ENCODE data around the gene PROK1.

The PROK1 gene

DNA sequence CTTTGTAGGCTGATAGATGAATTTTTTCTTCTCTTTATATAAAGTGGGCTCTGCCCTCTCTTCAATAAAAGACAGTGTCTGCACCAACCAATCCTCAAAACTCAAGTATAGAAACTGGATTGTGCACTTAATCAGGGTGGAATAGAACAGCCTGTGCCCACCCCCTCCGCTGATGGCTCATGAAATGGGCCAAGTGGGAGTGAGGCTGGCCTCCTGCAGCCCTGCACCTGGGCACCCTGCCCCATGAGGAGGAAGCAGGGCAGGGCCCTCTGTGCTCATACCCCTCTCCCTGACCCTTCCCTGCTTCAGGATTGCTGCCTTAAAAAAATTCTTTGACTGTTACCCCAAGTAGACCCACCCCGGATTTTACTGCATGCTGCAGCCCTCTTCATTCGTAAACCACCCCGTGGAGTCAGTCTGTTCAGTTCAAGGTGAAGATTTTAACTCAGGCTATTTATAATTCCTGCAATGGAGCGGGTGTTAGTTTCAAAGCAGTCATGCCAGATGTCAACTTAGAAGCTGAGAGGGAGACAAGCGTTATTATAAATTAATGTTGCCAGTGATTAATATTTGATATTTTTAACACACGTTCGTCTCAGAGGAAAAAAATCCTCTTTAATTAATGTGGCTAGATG, 15.8 kb downstream of the PROK1 start:
- DNase-seq = no peak

DNA sequence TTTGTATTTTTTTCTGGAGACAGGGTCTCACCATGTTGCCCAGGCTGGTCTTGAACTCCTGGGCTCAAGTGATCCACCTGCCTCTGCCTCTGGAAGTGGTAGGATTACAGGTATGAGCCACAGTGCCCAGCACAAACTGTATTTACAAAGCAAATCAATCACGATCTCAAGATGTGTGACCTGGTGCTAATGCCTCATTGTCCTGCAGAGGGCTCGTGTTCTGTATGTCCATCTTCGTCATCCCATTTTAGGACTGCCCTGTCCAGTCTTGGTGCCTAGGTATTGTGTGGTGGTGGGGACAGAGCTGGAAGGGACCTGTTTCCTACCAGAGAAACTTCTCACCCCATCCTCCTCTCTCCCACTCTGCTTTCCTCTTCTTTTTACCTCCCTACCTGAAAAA, 20.2 kb downstream of the PROK1 start:
- no peak for DNase-seq

GRCh38 chr1:110472546-110472945, 21.6 kb downstream of the PROK1 start:
- no peak for DNase-seq

DNA sequence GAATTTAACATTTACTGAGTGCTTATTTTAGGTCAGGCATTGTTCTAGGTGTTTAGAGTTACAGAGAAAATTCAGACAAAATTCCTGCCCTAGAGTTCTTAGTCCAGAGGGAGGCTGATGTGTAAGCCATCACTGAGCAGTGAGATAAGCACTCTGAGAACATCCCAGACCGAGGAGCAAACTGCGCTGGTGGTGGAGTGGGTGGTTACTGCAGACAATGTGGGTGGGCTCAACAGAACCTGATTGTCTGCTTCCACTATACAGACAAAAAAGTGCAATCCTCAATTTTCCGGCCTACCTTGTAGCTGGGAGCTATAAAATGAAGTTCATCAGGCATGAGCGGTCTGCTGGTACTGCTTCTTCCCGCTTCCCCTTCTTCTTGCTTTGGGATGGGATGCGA, 23.5 kb downstream of the PROK1 start:
- no peak for DNase-seq

DNA sequence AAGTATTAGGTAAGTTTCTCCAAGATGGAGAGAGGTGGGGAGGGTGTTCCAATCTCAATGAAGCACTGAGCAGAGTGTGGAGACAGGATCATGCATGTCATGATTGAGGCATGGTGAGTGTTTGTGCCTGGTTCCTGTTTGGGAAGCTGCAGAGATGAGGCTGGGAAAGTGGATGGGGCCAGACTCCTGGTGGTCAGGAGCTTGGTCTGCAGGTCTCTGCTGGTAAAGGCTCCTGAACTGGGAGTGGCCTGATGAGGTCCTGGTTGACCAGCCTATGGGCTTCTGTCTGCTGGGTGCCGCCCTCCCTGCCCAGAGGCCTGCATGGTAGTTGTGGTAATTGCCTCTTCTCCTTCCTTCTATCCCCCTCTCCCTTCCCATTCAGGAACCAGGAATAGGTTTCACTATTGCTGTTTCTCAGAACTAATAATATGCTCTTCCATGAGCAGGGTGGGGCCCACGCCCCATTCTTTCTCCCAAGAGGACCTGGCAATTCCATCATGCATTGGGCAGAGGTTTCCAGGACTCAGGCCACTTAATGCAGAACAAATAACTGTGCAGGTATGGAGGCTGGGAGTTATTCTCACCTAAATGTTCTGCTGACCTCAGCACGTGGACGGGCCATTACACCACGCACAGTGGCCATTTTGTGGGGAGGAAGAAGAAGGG, 24.5 kb downstream of the PROK1 start:
- DNase-seq = no peak

GRCh38 chr1:110476028-110476765, 25.2 kb downstream of the PROK1 start:
- no peak for DNase-seq

- DNase-seq = no peak
Measured at GRCh38 chr1:110477041-110477440, 26.1 kb downstream of the PROK1 start.

- no peak for DNase-seq
Measured at GRCh38 chr1:110477445-110477957, 26.6 kb downstream of the PROK1 start.

DNA sequence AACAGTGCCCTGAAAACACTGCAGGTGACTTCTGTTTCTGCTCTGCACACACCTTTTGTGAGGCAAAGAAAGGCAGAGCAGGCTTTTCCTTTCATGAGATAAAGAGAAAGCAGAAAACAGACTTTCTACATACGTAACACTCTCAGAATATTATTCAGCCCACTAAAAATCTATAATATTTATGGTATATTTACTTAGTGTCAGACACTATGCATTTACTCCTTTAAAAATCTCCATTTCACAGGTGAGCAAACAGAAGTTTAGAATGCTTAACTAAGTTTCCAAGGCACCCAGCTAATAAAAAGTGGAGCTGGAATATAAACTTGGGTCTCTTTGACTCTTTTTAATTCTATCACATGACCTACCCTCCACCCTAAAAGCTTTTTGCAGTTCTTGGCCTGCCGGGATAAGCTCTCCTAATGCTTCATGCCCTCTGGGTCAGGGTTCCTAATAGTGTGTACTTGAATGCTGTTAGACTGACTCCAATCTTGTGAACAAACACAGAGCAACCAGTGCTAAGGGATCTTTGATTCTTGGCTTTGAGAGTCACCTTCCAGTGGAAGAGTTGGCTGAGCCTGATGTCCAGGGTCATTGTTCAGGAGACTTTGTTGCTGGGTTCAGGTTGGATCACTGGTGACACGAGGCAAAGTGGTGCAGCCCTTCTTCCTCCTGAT, 27.2 kb downstream of the PROK1 start:
- DNase-seq = no peak

DNA sequence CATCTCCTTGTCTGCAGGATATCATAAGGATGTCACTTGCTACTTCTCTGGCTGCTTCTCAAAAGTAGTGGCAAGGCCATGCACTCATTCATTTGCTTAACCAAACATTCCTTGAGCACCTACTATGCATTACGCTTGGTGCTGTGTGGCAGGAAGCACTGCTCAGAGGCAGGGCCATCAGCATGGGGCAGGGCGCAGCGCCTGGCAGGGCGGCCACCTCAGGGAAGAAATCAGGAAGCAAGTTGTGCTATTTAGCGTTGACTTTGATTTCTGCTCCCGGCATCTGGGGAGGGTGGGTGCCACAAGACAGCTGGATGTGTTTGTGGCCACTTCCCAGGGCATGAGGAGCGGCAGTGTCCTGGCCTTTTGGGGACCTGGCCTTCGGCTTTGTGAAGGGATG, 27.9 kb downstream of the PROK1 start:
- DNase-seq = no peak

DNA sequence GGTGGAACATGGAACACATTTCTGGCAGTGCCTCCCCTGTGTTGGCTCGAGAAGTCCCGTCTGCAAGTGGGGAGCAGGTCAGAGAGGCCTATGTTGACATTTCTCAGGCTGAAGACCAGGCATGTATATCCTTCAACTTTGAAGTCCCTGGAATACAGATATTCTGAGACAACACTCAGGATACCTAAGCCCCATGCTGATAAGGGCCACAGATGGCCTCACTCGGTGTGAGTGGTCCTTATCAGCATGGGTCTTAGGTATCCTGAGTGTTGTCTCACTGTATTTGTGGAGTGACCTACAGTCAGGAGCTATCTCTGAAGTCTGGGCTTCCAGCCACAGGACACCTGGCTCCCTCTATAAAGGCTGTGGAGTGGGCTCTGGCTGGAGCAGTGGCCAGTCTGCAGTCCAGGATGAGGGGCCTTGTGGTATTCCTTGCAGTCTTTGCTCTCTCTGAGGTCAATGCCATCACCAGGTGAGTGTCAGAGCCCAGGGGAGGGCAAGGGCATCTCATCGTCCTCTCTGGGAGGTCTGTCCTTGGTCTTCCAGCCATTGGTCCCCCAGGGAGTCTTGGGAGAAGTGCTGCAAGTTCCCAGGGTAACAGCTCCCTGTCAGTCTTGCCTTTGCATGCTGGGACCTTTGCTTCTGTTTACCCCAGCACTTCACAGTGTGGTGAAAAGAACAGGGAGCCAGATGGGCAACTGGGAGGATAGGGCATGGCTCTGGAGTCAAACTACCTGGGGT, 29.6 kb downstream of the PROK1 start:
- no peak for DNase-seq

DNA sequence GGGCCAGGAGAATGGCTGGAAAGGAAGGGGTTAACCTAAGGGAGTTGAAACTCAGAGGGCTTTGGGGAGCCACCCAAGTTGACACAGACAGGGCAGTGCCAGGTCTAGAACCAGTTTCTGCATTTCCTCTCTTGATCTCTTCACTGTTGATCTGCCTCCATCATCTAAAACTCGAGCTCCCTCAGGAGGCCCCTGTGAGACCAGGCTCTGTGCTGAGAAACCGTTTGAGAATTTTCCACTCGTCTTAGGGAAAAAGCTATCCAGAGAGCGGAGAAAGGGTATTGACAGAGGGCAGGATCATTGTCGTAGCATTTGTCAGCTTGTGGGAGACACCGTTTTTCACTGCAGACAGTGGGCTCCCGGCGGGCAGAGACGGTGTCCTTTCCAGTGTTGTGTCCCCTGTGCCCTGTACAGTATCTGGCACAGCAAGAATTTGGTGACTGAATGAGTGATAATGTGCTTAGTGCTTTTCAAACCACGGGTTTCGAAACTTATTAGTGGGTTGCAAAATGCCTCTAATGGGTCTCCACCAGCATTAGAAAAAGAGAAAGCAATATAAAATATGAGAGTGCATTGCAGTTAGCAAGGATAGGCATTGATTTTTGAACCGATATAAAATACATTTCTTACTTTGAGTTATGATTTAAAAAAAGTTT, 31.1 kb downstream of the PROK1 start:
- DNase-seq = no peak

GRCh38 chr1:110482662-110483307, 31.8 kb downstream of the PROK1 start:
- no peak for DNase-seq

GRCh38 chr1:110483308-110483685, 32.3 kb downstream of the PROK1 start:
- no peak for DNase-seq

DNA sequence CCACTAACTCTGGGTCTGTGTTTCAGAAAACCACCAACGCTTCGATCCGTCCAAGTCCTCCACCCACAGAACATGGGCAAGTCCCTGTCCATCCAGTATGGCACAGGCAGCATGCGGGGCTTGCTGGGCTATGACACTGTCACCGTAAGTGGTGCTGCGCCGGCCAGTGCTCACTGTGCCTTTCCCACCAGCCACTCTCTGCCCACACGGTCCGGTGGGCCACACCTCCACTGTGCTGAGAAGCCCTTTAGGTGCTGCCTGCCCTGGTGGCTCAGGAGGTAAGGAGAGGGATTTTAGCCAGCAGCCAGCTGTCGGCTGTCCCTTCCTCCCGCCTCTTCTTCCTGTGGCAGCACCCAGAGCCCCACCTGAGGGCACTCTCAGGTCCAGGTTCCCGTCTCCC, 33.9 kb downstream of the PROK1 start:
- no peak for DNase-seq

DNA sequence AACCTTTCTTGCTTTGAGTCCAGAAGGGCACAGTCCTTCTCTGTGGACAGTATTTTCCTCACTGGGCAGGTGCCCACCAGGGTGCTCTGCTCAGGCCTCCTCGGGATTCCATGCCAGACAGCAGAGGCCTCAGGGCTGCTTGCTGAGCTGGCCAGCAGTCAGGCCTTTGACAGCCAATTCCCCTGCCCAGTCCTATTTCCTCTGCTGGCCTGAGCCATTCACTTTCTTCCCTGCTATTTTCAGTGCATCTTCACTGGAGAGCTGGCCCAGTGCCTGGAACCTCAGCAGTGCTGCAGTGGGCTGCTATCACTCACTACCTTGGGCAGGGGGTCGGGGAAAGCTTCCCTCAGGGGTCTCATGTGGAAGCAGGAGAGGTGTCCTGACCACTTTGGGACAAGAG, 34.8 kb downstream of the PROK1 start:
- no peak for DNase-seq

DNA sequence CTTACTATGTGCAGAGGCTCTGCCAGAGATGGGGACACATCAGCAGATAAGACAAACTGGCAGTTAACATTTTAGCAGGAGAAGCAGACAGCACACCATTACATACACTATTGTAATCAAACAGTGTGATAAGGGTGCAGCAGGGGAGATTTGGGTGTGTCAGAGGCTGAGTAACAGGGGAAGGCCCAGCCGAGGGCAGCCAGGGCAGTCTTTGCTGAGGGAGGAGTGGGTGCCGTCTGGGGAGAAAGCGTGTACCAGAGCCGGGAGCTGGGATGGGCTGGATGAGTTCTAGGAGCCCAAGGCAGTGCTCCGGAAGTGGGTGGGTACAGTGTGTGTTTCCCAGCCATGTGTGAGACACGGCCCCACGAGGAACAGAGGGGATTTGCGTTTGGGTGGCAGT, 36.8 kb downstream of the PROK1 start:
- no peak for DNase-seq

GRCh38 chr1:110488161-110488560, 37.2 kb downstream of the PROK1 start:
- DNase-seq = no peak

GRCh38 chr1:110488867-110489266, 37.9 kb downstream of the PROK1 start:
- DNase-seq = no peak

GRCh38 chr1:110489406-110489805, 38.5 kb downstream of the PROK1 start:
- no peak for DNase-seq

DNA sequence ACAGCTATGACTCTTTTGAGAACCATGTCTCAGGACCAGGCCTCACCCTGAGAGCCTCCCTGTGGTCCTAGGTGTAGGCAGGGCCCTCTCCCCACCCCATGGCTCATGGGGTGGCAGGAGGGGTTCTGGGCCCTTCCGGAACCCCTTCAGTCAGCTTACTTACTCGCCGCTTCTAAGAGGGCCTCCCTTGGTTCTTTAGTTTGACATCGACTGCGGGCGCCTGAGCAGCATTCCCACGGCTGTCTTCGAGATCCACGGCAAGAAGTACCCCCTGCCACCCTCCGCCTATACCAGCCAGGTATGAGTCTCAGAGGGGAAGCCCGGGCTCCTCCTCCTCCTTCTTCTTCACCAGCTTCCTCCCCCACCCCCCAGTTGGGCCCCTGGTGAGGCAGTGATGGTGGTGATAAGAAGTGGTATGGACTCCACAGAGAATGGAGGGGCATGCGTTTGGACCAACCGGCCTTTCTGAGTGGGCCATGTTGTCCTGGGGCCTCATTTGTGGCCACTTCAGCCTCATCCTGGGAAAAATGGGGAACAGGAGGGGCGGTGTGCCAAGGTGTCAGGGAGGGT, 39.1 kb downstream of the PROK1 start:
- no peak for DNase-seq
